Cerebellar cortex (tissue), 1 donor: ENCODE data around the gene FGD6.
"Not testable (repeated sequence)": the region's sequence is repeated elsewhere in the genome, so short reads cannot be mapped to it uniquely, and the experiment has no call there.

Source experiments
- DNase-seq: peaks from one replicate; pipeline ENCODE4 v3.0.0-alpha.2; 2015; ENCODE audit warnings: low spot score

FGD6 gene

DNA sequence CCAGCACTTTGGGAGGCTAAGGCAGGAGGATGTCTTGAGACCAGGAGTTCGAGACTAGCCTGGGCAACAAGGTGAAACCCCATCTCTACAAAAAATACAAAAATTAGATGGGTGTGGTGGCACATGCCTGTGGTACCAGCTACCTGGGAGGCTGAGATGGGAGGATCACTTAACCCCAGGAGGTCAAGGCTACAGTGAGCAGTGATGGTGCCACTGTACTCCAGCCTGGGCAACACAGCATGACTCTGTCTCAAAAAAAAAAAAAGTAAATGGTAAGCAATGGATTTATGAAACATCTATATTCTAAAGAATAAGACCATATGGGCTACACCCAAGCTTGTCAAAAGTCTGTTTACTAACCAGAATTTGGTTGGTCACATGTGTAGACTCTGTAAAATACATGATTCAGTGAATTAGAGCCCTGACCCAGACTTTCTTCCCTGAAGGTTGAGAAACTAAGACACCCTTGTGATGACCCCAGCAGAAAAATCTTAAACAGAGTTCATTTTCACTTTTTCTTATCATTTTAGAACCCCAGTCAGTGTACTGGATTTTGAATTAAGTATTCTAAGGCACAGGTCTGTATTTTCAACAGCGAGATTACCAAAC lies 12.1 kb downstream of the FGD6 start:
- DNase-seq = no peak

DNA sequence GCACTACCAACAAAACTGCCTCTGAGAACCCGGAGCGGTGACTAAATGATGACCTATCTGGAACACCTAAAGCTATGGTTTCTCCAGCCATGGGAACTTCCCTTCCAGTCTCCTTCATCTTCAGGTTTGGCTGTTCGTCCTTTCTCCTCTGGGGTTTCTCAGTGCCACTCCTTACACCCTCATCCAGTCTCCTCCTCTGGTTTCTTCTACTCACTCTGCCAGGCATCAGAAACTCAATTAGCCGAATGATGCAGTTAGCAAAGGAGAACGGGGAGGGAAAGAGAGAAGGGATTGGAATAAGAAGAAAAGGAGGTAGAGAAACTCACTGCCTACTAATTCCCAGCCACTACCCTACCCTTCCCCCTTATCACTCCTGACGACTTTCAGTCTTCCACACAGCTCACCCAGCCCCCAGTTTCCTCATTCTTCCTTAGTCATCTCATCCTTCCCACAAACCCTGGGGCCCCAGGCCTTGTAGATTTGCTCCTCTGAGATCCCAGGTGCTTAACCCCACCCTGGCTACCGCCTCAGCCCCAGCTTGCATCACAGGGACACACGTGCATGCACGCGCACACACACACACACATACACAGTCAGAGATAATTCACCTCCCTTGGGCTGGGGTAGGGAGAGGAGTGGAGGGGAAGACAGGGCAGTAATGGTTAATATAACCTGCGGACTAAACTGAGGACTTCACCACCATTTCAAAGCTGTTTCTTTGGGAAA lies 13.0 kb downstream of the FGD6 start:
- DNase-seq = no peak

DNA sequence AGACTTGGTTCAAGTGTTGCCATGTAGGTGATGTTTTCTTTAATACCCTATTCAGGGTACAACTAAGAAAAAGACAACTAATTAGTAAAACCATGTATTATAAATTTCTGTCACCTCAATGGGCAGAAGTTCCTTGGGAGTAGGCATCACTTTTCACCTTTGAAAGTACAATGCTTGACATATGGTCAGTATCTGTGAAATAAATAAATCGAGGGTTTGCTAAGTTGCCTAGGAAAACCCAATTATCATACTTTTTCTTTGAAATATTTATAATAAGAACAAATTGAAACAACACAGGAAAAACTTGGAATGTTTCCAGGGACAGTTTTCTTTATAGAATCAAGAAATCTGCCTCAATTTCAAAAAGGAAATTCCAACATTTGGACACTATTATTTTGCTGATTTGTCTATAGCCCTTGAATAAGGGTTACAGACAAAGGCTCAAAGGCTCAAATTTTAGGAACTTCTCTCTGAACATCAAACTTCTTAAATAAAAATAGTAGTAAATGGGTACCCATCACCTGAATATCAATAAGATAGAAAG lies 13.7 kb downstream of the FGD6 start:
- no peak for DNase-seq

DNA sequence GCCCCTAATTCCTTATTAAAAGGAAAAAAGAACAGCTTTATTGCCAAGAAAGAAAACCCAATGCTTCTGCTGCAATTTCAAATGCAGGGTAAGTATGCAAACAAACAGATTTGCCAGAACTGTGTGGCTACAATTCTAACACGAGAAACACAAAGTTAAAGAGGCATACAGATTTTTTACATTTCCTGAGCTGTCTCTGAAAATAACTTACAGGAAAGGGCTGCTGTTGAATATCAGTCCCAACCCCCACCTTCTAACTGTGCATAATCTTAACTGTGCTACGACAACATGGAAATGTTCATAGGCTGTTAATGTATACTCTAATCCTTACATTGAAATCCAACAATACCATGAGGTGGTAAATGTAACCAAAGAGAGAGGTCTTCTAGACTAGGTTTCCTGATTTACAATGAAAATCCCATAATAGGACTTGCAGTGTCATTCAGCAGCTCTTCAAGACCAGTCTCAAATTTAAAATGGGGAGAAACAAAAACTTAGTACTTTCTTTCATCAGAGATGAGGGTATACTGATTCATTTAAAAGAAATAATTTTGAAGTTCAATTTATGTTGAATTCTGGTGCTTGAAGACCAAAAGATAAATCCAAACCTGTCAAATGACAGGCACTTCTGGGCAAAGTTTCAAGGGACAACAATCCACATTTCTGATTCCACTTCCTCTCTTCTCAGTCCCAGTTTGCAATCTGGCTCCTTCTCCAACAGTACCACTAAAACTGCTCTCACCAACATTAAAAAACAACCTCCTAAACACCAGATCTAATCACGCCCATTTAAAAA lies 14.4 kb downstream of the FGD6 start:
- no peak for DNase-seq

DNA sequence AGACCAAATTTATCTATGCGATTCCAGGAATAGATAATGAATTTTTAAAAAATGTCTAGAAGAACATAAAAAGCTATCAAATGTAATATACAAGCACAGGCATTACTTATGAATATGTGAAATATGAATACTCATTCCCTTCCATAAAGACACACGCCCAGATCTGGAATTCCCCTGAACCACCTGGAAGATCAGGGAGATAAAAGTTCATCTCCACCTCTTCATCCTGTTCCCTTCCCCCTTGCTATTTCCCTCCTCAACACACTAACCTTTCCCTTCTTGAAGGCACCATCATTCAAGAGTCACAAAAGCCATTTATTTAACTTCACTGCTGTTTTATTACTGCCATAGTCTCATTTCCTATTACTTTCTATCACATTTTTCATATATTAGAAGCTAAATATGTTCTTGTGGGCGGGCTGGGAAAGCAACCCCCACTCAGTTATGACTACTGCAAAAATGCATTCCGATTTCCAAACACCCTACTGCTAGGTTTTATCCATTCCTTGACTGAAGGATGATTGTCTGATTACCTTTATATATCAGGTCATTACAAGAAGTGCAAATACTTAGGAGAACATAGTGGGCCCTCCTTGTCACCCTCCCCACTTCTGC lies 16.1 kb downstream of the FGD6 start:
- no peak for DNase-seq

DNA sequence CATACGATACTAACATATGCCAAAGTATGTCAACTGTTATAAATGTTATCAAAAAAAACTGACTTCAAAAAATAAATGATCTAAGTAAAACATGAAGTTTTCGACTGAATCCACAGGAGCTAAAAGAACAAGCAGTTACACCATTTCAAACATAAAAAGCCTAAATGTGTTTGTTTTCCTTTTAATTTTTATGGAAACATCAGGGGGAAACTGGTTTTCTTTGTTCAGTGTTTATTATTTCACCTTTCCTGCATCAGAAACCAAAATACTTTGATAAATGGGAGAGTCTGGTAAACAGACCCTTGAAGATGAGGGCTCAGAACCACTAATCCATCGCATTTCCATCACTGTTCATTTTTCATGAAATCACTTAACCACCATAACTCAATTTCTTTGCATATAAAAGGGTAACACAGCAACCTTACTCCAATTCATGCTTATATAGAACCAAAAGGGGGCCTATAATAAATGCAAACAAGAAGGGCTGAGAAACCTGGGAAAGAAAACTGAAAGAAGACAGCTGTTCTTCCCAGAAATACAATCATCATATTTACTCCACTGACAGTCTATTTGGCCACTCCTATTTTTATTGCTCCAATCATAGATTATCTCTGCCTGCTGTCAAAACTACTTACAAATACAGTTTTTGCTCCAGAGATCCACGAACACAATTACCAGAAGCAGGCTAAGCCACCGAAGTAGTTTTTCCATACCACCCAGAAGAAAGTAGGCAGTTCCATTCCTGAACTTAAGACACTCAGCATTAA lies 17.0 kb downstream of the FGD6 start:
- no peak for DNase-seq

DNA sequence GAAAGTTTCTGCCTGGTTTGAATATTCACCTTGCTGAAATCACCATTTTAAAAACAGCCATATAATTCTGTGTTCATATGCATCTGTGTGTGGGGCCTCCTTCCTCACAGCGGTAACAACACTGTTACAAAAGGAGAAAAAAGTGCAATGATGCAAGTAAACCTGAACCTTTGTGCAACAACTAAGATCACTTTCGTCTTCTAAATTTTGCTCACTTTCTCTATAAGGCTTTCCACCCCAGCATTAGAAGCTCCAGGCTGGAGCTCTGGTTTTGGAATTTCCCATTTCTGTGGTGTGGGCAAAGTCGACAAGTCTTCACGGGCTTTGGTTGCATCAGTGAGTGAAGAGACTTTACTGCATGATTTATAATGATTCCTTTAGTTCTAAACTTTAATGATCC lies 18.4 kb downstream of the FGD6 start:
- no peak for DNase-seq

DNA sequence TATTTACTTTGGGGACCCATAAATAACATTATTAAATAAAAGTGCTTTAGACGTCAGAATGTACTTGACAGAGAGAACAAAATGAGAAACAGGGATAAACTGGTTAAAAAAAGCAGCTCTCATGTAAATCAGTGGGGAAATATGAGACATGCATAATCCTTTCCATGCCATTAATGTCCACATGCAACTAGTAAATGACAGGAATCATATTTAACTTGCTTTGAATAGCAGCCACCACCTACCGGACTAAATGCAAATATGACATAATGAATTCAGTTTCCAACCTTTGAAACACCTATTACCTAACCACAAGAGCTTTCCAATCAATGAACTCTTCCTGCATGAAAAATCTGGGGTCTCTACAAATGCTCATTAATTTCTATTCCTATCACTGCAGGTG lies 19.6 kb downstream of the FGD6 start:
- no peak for DNase-seq

DNA sequence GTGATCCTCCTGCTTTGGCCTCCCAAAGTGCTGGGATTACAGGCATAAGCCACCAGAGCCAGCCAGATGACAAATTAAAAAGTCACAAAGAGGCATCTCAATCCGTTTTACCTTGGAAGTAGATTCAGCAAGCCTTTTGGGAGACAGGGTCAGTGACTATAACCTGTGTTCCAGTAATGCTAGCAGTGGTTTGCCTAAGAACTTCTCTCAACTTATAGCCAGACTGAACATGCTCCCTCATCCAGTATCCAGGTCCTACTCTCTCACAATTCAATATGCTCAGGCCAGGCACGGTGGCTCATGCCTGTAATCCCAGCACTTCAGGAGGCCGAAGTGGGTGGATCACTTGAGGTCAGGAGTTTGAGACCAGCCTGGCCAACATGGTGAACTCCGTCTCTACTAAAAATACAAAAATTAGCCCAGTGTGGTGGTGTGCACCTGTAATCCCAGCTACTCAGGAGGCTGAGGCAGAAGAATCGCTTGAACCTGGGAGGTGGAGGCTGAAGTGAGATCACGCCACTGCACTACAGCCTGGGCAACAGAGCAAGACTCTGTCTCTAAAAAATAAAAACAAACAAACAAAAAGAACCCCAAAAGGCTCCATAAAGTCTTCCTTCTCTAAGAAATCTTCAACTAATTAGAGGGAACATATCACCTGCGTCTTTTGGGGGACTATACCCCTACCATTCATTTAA lies 20.2 kb downstream of the FGD6 start:
- DNase-seq = not testable (repeated sequence)

DNA sequence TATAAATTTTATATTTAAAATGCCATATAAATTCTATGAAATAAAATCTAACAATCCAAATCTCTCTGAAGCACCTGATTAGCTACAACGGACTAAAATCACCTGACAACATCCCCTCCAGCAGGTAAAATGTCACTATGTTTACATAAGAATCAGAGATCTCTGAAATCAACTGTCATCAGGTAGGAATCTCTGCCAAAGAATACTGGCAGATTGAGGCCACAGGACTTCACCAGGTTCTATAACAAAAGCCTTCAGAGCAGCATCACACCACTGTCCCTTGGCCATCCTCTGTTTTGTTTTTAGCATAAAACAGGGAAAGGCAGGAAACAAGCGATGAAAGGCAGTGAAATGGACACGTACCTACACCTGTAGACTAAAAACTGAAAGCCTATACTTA lies 22.1 kb downstream of the FGD6 start:
- DNase-seq = no peak

DNA sequence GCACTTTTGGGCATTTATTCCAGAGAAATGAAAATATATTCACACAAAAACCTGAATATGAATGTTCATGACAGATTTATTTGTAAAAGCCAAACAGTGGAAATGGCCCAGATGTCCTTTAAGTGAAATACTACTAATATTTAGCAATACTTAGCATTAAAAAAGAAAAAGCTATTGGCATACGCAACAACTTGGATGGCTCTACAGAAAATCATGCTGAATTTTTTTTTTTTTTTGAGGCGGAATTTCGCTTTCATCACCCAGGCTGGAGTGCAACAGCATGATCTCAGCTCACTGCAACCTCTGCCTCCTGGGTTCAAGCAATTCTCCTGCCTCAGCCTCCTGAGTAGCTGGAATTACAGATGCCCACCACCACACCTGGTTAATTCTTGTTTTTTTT lies 24.1 kb downstream of the FGD6 start:
- no peak for DNase-seq

DNA sequence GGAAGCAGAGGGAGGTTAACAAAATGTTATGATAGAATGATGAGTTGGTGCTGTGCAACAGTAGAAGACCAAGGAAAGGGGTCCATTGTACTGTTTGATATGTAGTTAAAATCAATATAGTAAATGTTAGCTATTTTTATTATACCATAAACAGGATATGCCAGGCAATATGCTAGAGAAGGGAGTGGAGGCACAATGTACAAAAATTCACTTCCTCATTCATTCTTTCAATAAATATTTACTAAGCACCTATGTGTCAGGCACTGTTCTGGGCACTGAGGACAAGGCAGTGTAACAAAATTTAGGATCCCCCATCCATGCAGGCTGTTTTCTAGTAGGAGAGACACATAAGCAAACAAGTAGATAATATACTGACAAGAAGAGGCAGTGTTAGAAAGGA lies 25.0 kb downstream of the FGD6 start:
- DNase-seq = no peak

DNA sequence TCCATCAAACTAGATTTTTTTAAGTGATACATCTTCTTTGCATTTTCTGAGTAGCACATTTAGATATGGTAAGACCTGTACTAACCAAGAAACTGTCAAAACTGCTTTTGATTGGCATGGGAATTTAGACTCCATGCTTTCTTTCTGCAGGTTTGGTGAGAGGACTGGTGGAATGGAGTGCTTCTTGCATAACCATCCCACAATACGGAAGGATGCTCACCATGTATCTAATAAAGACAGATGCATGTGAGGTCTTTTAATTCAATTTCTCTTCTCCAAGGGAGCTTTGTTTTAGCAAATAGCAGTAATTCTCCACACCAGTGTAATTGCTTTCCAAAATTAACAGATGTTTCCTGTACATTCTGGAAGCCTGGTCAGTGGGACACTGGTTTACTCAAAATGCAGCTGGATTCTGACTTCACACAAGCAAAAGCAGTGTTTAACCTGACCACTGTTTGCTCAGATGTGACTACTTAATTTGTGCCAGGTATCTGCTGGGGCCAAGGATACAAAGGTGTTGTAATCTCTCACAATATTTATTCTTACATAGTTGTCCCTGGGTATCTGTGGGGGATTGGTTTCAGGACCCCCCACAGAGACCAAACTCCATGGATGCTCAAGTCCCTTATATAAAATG lies 26.1 kb downstream of the FGD6 start:
- DNase-seq = no peak

DNA sequence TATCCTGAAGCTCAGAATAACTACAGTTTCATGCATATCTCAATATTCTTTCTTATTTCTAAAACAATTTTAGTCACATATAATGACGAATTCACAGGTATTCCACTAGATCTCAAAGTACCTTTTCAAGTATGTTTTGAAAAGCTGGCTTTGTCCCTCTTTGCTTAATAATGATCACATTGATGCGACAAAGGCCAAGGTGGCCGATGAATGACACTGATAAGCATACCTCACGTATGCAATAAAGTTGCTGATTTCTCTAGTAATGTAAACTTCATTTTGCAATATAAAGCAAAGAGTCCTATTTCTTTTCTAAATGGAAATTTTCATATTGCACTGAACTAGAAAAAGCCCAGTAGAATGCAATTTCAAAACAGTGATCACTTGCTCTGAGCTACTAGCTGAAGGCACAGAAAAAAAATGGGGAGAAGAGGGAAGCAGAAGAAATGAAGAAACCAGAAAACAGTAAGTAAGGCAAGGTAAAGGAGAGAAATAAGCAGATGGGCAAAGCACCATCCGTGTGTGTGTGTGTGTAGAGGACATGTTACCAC lies 29.3 kb downstream of the FGD6 start:
- DNase-seq = no peak

DNA sequence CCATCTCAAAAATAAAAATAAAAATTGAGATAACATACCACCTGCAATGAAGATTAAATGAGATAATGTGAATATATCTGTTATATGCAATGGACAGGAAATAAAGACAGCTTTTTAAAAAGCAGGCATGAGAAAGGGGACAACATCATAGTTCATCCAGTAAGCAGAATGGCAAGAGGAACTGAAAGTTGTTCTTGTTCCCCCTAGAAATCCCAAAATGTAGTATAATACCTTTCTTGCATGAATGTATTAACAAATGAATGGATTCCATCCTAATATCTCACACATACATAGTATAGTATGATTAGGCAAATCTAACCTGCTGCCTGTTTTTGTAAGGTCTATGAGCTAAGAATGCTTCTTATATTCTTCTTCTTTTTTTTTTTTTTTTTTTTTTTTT lies 31.4 kb downstream of the FGD6 start:
- DNase-seq = no peak

DNA sequence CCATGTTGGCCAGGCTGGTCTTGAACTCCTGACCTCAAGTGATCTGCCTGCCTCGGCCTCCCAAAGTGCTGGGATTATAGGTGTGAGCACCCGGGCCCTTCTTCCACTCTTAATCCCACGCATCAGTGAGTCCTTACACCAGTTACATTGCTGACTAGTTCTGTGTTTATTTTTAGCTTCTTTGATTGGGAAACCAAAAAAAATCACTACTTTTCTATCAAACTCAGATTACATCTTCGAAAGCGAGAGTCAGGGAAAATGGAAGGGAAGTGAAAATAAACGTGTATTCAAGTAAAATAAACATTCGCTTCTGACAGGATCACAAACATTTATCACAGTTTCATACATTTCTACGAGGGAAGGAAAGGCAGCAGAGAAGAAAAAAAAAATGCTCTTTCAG lies 32.2 kb downstream of the FGD6 start:
- DNase-seq = no peak

DNA sequence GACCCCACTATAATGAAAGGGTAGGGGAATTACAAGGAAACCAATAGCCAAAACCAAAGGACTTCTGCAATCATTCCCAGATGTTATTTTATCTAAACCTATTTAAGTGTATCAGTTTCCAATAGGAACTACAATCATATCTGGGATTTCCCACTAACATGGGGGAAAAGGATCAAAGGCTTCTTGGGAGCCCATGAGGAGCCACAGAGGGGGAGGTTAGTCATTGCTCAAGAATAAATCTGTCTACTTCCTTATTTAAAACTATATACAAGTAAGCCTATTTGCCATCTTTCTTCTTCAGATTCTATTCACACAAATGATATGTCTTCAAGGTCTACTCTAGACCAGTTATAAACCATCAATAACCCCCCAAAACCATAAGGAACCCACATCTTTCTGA lies 33.1 kb downstream of the FGD6 start:
- DNase-seq = no peak

DNA sequence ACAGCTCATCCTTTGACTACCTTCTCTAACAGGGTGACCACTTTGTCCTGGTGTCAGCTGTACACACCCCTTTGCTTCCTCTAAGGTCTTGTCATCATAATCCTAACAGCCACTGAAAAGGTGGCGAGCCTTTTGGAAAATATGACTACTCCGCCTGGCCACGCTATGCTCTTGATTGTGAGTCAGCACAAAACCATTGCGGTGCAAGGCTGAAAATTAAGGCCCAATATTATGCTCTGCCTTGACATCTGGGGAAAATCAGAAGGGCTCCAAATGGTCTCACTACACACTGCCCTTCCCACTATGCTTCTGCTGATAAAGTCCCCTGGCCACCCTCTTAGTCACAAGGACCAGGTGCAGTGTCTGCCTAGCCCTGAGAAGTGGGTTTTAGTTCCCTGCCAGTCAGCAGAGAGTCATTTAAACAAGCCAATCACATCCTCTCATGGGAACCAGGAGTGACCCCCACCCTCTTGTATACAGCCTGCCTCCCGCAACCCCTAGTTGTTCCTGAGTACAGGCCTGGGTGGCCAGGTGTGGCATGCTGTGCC lies 34.3 kb downstream of the FGD6 start:
- DNase-seq = no peak

DNA sequence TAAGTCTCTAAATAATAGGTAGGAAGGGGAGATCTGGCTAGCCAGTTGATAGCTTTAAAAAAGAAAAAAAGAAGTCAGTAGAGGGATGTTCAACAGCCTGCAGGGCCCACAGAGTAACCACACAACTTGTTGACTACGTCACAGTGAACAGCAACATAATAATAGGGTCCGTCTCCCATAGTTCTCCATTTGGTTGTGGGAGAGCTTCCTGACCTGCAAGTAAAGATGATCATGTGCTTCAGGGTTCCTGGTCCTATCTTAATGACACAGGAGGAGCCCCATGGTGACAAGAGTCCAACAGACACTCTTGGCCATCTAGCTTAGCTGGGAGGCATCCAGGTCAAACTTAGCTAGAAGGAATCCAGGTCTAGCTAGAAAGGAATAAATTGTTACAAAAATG lies 36.2 kb downstream of the FGD6 start:
- DNase-seq = no peak

DNA sequence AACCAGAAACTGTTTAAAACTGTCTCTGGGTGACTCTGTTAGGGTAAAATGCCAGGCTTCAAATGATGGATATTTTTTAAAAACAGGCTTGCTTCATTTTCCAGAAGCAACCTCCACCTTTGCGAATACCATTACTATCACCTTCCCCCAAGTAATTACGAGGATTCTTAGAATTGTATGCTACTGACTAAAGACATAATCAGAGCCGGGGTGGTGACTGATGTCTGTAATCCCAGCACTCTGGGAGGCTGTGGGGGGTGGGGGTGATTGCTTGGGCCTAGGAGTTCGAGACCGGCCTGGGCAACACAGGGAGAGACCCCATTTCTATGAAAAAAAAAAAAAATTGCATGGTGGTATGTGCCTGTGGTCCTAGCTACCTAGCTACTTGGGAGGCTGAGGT lies 38.3 kb downstream of the FGD6 start:
- no peak for DNase-seq
